Activated CD4-positive, CD25-positive, alpha-beta regulatory T cell treated with anti-CD3 and anti-CD28 coated beads, Interleukin-2, amount 50 U/mL, for 72 hours (primary cell): ENCODE results near the gene MAT1A.
A peak's percentile ranks its signal among the peaks of the same experiment; 100 is the strongest.
"Not testable (repeated sequence)": the region's sequence is repeated elsewhere in the genome, so short reads cannot be mapped to it uniquely, and the experiment has no call there.

Source experiments
- DNase-seq: peaks from one replicate; pipeline ENCODE4 v3.0.0; 2021

The MAT1A gene

GRCh38 chr10:80264081-80265056, 25.1 kb downstream of the MAT1A start:
- DNase-seq = no peak

GRCh38 chr10:80261316-80262030, 28.0 kb downstream of the MAT1A start:
- DNase-seq = no peak

- DNase-seq = peak; percentile 47
Measured at GRCh38 chr10:80260295-80261243, 28.9 kb downstream of the MAT1A start.

GRCh38 chr10:80259405-80259871, 30.0 kb downstream of the MAT1A start:
- DNase-seq = no peak

- DNase-seq = not testable (repeated sequence)
Measured at GRCh38 chr10:80256798-80257197, 32.7 kb downstream of the MAT1A start.

GRCh38 chr10:80254726-80255125, 34.7 kb downstream of the MAT1A start:
- not testable (repeated sequence) for DNase-seq

- not testable (repeated sequence) for DNase-seq
Measured at GRCh38 chr10:80253963-80254271, 35.5 kb downstream of the MAT1A start.

GRCh38 chr10:80253266-80253962, 36.0 kb downstream of the MAT1A start:
- DNase-seq = no peak

- no peak for DNase-seq
Measured at GRCh38 chr10:80252296-80252887, 37.1 kb downstream of the MAT1A start.

- not testable (repeated sequence) for DNase-seq
Measured at GRCh38 chr10:80251703-80252280, 37.7 kb downstream of the MAT1A start.

GRCh38 chr10:80250399-80250798, 39.1 kb downstream of the MAT1A start:
- not testable (repeated sequence) for DNase-seq

GRCh38 chr10:80249906-80250305, 39.6 kb downstream of the MAT1A start:
- DNase-seq = not testable (repeated sequence)

- not testable (repeated sequence) for DNase-seq
Measured at GRCh38 chr10:80247611-80248010, 41.8 kb downstream of the MAT1A start.

GRCh38 chr10:80244371-80244770, 45.1 kb downstream of the MAT1A start:
- not testable (repeated sequence) for DNase-seq

GRCh38 chr10:80242341-80242740, 47.1 kb downstream of the MAT1A start:
- DNase-seq = not testable (repeated sequence)

- not testable (repeated sequence) for DNase-seq
Measured at GRCh38 chr10:80236457-80236856, 53.0 kb downstream of the MAT1A start.

- DNase-seq = not testable (repeated sequence)
Measured at GRCh38 chr10:80234331-80235235, 54.9 kb downstream of the MAT1A start.

- DNase-seq = not testable (repeated sequence)
Measured at GRCh38 chr10:80233871-80234270, 55.6 kb downstream of the MAT1A start.

GRCh38 chr10:80226723-80227122, 62.7 kb downstream of the MAT1A start:
- not testable (repeated sequence) for DNase-seq

GRCh38 chr10:80223031-80223419, 66.4 kb downstream of the MAT1A start:
- DNase-seq = not testable (repeated sequence)
